GM12878 (cell line): ENCODE data around the gene PRKCZ.

Source experiments
- CEBPB ChIP-seq, 2 experiments: fragments of 150-350 bp in 1 of 2; IDR thresholded peaks; 2 replicates each; pipeline ENCODE4 v1.6.1; 2012 to 2014; ENCODE audit warnings: low read depth in 2 of 2, low read length in 2 of 2, borderline replicate concordance in 1 of 2, inconsistent platforms in 1 of 2
- CREM ChIP-seq: IDR thresholded peaks from 2 replicates; pipeline ENCODE4 v1.6.1; 2014; ENCODE audit warnings: antibody characterized with exemption, low read depth
- CTCF ChIP-seq, 3 experiments: IDR thresholded peaks in 2 of 3; conservative IDR thresholded peaks in 1 of 3; 2 replicates each; pipeline ENCODE4 v1.5.1; 2011; ENCODE audit warnings: low read depth in 3 of 3, low read length in 3 of 3, mild to moderate bottlenecking in 3 of 3, control low read depth in 2 of 3, moderate library complexity in 2 of 3, inconsistent platforms in 1 of 3, mixed read lengths in 1 of 3; ENCODE audit not compliant: control insufficient read depth in 2 of 3, insufficient read depth in 1 of 3; ENCODE audit errors: extremely low read depth in 1 of 3
- EP300 ChIP-seq, 2 experiments: fragments of 150-350 bp in 1 of 2; IDR thresholded peaks; 2 replicates each; pipeline ENCODE4 v1.6.1; 2011 to 2012; ENCODE audit warnings: low read depth in 2 of 2, low read length in 2 of 2, borderline replicate concordance in 1 of 2, improper control_type of control experiment in 1 of 2, inconsistent platforms in 1 of 2; ENCODE audit not compliant: control insufficient read depth in 1 of 2
- NR2C1 ChIP-seq: fragments of 450-650 bp; IDR thresholded peaks from 2 replicates; pipeline ENCODE4 v1.6.1; 2017; ENCODE audit warnings: antibody characterized with exemption, mild to moderate bottlenecking, moderate library complexity
- POLR2A ChIP-seq: IDR thresholded peaks from 2 replicates; pipeline ENCODE4 v1.6.1; 2011; ENCODE audit warnings: low read depth, mild to moderate bottlenecking, low read length
- PRDM15 ChIP-seq: fragments of 450-650 bp; formaldehyde crosslinking; IDR thresholded peaks from 2 replicates; pipeline ENCODE4 v1.4.0; 2020; ENCODE audit warnings: mild to moderate bottlenecking, moderate library complexity
- RAD21 ChIP-seq: IDR thresholded peaks from 2 replicates; pipeline ENCODE4 v1.6.1; 2011; ENCODE audit warnings: mild to moderate bottlenecking, low read depth, low read length, moderate library complexity; ENCODE audit not compliant: insufficient read depth

GRCh38 chr1:2202843-2203601 is 152.8 kb downstream of the PRKCZ start:
- no peak for TF ChIP-seq CREM
- no peak for TF ChIP-seq CTCF (IDR thresholded peaks at IDR 0.05 in 2 of 3, conservative IDR thresholded peaks at IDR 0.05 in 1 of 3; ENCODE audit: control insufficient read depth in 2 of 3, extremely low read depth in 1 of 3, insufficient read depth in 1 of 3, low read depth in 3 of 3, low read length in 3 of 3)
- TF ChIP-seq PRDM15 (CRISPR knock-in tag) = no peak
- no peak for TF ChIP-seq RAD21
- no peak for TF ChIP-seq POLR2A
- TF ChIP-seq NR2C1 = no peak
- no peak for TF ChIP-seq CEBPB (IDR thresholded peaks at IDR 0.05; ENCODE audit: borderline replicate concordance in 1 of 2, low read depth in 2 of 2, low read length in 2 of 2)
- TF ChIP-seq EP300 (IDR thresholded peaks at IDR 0.05; ENCODE audit: borderline replicate concordance in 1 of 2, control insufficient read depth in 1 of 2, low read depth in 2 of 2, low read length in 2 of 2) = no peak
